H9 (cell line): Measurements from ENCODE around the gene FOXN1. TPM values are rescaled to one million over a fixed set of nuclear protein-coding genes. Genes with fewer than 3 reads are reported as not detected.

Experiments used
- DNase-seq: peaks from one replicate; pipeline ENCODE4 v3.0.0-alpha.2; 2017
- H2AFZ ChIP-seq: one replicate; pipeline ENCODE4 v1.6.1; 2013; ENCODE audit warnings: mild to moderate bottlenecking, low read length, control low read depth, moderate library complexity
- H2AK5ac ChIP-seq: 2 replicates; pipeline ENCODE4 v1.6.1; 2013; ENCODE audit warnings: low read length, control low read depth, mixed read lengths; ENCODE audit not compliant: insufficient read length
- H2BK120ac ChIP-seq: one replicate; pipeline ENCODE4 v1.6.1; 2013; ENCODE audit warnings: low read depth, mild to moderate bottlenecking, low read length, control low read depth, inconsistent platforms; ENCODE audit not compliant: poor library complexity, severe bottlenecking
- H2BK12ac ChIP-seq: 2 replicates; pipeline ENCODE4 v1.6.1; 2013; ENCODE audit warnings: low read length, control low read depth, mixed read lengths, low read depth; ENCODE audit not compliant: insufficient read length
- H2BK15ac ChIP-seq: 2 replicates; pipeline ENCODE4 v1.6.1; 2013; ENCODE audit warnings: low read depth, low read length, control low read depth
- H2BK20ac ChIP-seq: one replicate; pipeline ENCODE4 v1.6.1; 2013; ENCODE audit warnings: low read depth, mild to moderate bottlenecking, low read length, control low read depth, inconsistent platforms; ENCODE audit not compliant: poor library complexity, severe bottlenecking
- H2BK5ac ChIP-seq: 2 replicates; pipeline ENCODE4 v1.6.1; 2013; ENCODE audit warnings: low read length, control low read depth, mixed read lengths; ENCODE audit not compliant: insufficient read length
- H3K14ac ChIP-seq: 2 replicates; pipeline ENCODE4 v1.6.1; 2013; ENCODE audit warnings: low read length, control low read depth; ENCODE audit not compliant: insufficient read depth
- H3K18ac ChIP-seq: 2 replicates; pipeline ENCODE4 v1.6.1; 2013; ENCODE audit warnings: low read depth, mild to moderate bottlenecking, mixed read lengths, low read length, control low read depth; ENCODE audit not compliant: insufficient read length
- H3K23ac ChIP-seq: 2 replicates; pipeline ENCODE4 v1.6.1; 2013; ENCODE audit warnings: low read length, control low read depth, mixed read lengths, low read depth; ENCODE audit not compliant: insufficient read length
- H3K23me2 ChIP-seq: 2 replicates; pipeline ENCODE4 v1.6.1; 2013; ENCODE audit warnings: low read depth, mild to moderate bottlenecking, mixed read lengths, low read length, control low read depth; ENCODE audit not compliant: insufficient read length, poor library complexity, severe bottlenecking
- H3K27ac ChIP-seq: 2 replicates; pipeline ENCODE4 v1.5.1; 2013; ENCODE audit warnings: low read length, control low read depth, mixed read lengths, low read depth; ENCODE audit not compliant: insufficient read length
- H3K27me3 ChIP-seq: 2 replicates; pipeline ENCODE4 v1.6.1; 2013; ENCODE audit warnings: low read length, control low read depth, inconsistent platforms; ENCODE audit not compliant: insufficient read depth
- H3K4ac ChIP-seq: 2 replicates; pipeline ENCODE4 v1.6.1; 2013; ENCODE audit warnings: low read depth, mild to moderate bottlenecking, control low read depth, inconsistent platforms, low read length, moderate library complexity
- H3K4me1 ChIP-seq: 2 replicates; pipeline ENCODE4 v1.6.1; 2013; ENCODE audit warnings: low read length, control low read depth, inconsistent platforms; ENCODE audit not compliant: insufficient read depth
- H3K4me2 ChIP-seq: 2 replicates; pipeline ENCODE4 v1.6.1; 2013; ENCODE audit warnings: low read length, control low read depth, mixed read lengths; ENCODE audit not compliant: insufficient read length, insufficient read depth
- H3K56ac ChIP-seq: 2 replicates; pipeline ENCODE4 v1.6.1; 2013; ENCODE audit warnings: low read depth, mild to moderate bottlenecking, mixed read lengths, low read length, control low read depth; ENCODE audit not compliant: insufficient read length
- H3K79me1 ChIP-seq: 2 replicates; pipeline ENCODE4 v1.6.1; 2013; ENCODE audit warnings: low read depth, mild to moderate bottlenecking, moderate library complexity, low read length, control low read depth, inconsistent platforms; ENCODE audit not compliant: insufficient read depth, poor library complexity, severe bottlenecking
- H3K79me2 ChIP-seq: 2 replicates; pipeline ENCODE4 v1.6.1; 2013; ENCODE audit warnings: low read length, control low read depth, inconsistent platforms; ENCODE audit not compliant: insufficient read depth
- H3K9ac ChIP-seq: 2 replicates; pipeline ENCODE4 v1.6.1; 2013; ENCODE audit warnings: low read length, control low read depth, mixed read lengths; ENCODE audit not compliant: insufficient read length; ENCODE audit errors: extremely low read depth
- H3K9me3 ChIP-seq: one replicate; pipeline ENCODE4 v1.6.1; 2013; ENCODE audit warnings: low read depth, low read length, inconsistent platforms; ENCODE audit not compliant: control insufficient read depth
- H3T11ph ChIP-seq: one replicate; pipeline ENCODE4 v1.6.1; 2013; ENCODE audit warnings: mild to moderate bottlenecking, low read length, control low read depth, inconsistent platforms
- H4K20me1 ChIP-seq: one replicate; pipeline ENCODE4 v1.6.1; 2013; ENCODE audit not compliant: control insufficient read depth, insufficient read length, insufficient read depth
- H4K5ac ChIP-seq: 2 replicates; pipeline ENCODE4 v1.6.1; 2013; ENCODE audit warnings: low read depth, mild to moderate bottlenecking, mixed read lengths, low read length, control low read depth; ENCODE audit not compliant: insufficient read length
- H4K8ac ChIP-seq: replicated peaks from 2 replicates; pipeline ENCODE4 v1.6.1; 2013; ENCODE audit warnings: low read length, control low read depth, mixed read lengths, low read depth; ENCODE audit not compliant: insufficient read length
- H4K91ac ChIP-seq: 2 replicates; pipeline ENCODE4 v1.6.1; 2013; ENCODE audit warnings: low read depth, mild to moderate bottlenecking, moderate library complexity, mixed read lengths, low read length, control low read depth; ENCODE audit not compliant: insufficient read length
- H3K27ac Mint-ChIP-seq, 3 experiments: 2 replicates in 2 of 3; 3 replicates in 1 of 3; pipeline ENCODE4 v1.8.0; 2020 to 2021; ENCODE audit warnings: mixed read lengths in 3 of 3, mild to moderate bottlenecking in 1 of 3, moderate library complexity in 1 of 3
- H3K27me3 Mint-ChIP-seq: 2 replicates; pipeline ENCODE4 v1.8.0; 2021; ENCODE audit warnings: low read depth, mild to moderate bottlenecking, moderate library complexity, mixed read lengths
- H3K36me3 Mint-ChIP-seq, 3 experiments: 2 replicates in 2 of 3; 3 replicates in 1 of 3; pipeline ENCODE4 v1.8.0; 2020 to 2021; ENCODE audit warnings: low read depth in 3 of 3, mixed read lengths in 3 of 3; ENCODE audit not compliant: insufficient read depth in 1 of 3
- H3K4me1 Mint-ChIP-seq, 2 experiments: 2 replicates each; pipeline ENCODE4 v1.8.0; 2020; ENCODE audit warnings: mixed read lengths in 2 of 2
- H3K4me3 Mint-ChIP-seq, 2 experiments: 2 replicates in 1 of 2; 3 replicates in 1 of 2; pipeline ENCODE4 v1.8.0; 2020 to 2021; ENCODE audit warnings: mild to moderate bottlenecking in 2 of 2, mixed read lengths in 2 of 2, moderate library complexity in 1 of 2
- H3K9me3 Mint-ChIP-seq, 2 experiments: 2 replicates in 1 of 2; 3 replicates in 1 of 2; pipeline ENCODE4 v1.8.0; 2020; ENCODE audit warnings: mild to moderate bottlenecking in 2 of 2, mixed read lengths in 2 of 2, moderate library complexity in 1 of 2
- WGBS: extraction: QIAGEN DNeasy Blood & Tissue Kit; methylation state at CpG from one replicate; pipeline ENCODE4 v1.1.7; 2013; ENCODE audit warnings: missing lambda C conversion rate, low lambda C conversion rate, mixed read lengths; ENCODE audit not compliant: insufficient read length; ENCODE audit errors: extremely low coverage; 5-methylcytosine and 5-hydroxymethylcytosine counted together
- total RNA-seq: library from RNA; stranded (reverse); gene quantifications from 2 replicates; pipeline ENCODE4 v1.2.1, GENCODE V29; 2021
- TF ChIP-seq, protein P1 (sequence below): fragments of 200-600 bp; sonication (generic); conservative IDR thresholded peaks from 3 replicates; pipeline ENCODE4 v1.8.0; 2021; ENCODE audit warnings: antibody characterized with exemption, mild to moderate bottlenecking

Gene FOXN1
- total RNA-seq, 1 experiment from 2014 or later, result not detected

DNA sequence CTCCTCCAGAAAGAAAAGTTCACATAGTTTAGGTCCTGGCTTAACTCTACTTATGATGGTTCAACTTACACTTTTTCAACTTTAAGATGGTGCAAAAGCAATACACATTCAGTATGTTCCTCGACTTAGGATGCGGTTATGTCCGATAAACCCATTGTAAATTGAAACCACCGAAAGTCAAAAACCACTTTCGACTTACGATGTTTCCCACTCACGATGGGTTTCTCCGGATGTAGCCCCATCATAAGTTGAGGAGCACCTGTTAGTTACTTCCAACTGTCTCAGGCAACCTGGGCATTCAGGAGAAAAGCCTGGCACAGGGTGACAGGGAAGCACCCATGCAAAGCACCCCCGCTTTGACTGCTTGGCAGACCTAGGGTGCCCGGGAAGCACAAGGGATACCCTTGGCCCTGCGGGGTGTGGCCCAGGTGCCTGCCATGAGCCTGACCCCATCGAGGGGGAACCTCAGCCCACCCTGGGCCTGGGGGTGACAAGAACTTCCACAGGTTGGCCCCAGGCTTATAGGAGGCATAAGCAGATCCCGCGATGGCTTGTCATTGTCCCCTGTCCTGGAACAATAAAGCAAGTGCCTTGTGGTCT lies 32.2 kb downstream of the FOXN1 start:
- no CpG with 5 or more reads among the region's 14 CpGs for WGBS
- Histone ChIP-seq H3K14ac (no peak overlapping the region), H2BK120ac (no peak overlapping the region), H3K23me2 (no peaks in the 10 kb centered on the region), H3K79me1 (no peaks in the 10 kb centered on the region), H4K91ac (no peak overlapping the region), H4K20me1 (no peaks in the 10 kb centered on the region), H2AFZ (no peak overlapping the region), H2BK15ac (no peak overlapping the region), H3T11ph (no peak overlapping the region), H2BK12ac (no peak overlapping the region), H3K18ac (no peak overlapping the region), H2AK5ac (no peak overlapping the region), H2BK20ac (no peak overlapping the region), H3K27ac (no peak overlapping the region), H3K79me2 (no peaks in the 10 kb centered on the region), H3K23ac (no peak overlapping the region), H3K27me3 (no peaks in the 10 kb centered on the region), H4K8ac (no peak overlapping the region), H3K56ac (no peak overlapping the region), H3K4me1 (no peaks in the 10 kb centered on the region), H3K4ac (no peak overlapping the region), H2BK5ac (no peak overlapping the region), H4K5ac (no peak overlapping the region), H3K4me2 (no peak overlapping the region), H3K9me3 (no peaks in the 10 kb centered on the region), H3K9ac (no peak overlapping the region)
- TF ChIP-seq, protein P1, sequence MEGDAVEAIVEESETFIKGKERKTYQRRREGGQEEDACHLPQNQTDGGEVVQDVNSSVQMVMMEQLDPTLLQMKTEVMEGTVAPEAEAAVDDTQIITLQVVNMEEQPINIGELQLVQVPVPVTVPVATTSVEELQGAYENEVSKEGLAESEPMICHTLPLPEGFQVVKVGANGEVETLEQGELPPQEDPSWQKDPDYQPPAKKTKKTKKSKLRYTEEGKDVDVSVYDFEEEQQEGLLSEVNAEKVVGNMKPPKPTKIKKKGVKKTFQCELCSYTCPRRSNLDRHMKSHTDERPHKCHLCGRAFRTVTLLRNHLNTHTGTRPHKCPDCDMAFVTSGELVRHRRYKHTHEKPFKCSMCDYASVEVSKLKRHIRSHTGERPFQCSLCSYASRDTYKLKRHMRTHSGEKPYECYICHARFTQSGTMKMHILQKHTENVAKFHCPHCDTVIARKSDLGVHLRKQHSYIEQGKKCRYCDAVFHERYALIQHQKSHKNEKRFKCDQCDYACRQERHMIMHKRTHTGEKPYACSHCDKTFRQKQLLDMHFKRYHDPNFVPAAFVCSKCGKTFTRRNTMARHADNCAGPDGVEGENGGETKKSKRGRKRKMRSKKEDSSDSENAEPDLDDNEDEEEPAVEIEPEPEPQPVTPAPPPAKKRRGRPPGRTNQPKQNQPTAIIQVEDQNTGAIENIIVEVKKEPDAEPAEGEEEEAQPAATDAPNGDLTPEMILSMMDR, result no peak
- no peaks in the 10 kb centered on the region for H3K36me3 Mint-ChIP-seq
- no peak overlapping the region for H3K4me3 Mint-ChIP-seq
- peaks cover 0 to 10% of the 10 kb centered on the region in 2 experiments; a peak in 1 of 4 replicates for H3K4me1 Mint-ChIP-seq
- no peak overlapping the region for H3K27ac Mint-ChIP-seq
- no peak for DNase-seq
- H3K27me3 Mint-ChIP-seq, result no peaks in the 10 kb centered on the region; the same call in 1 of the 2 replicates
- no peaks in the 10 kb centered on the region for H3K9me3 Mint-ChIP-seq
